HCT116 (cell line): ENCODE data around the gene KCND2. TPM values are rescaled to one million over a fixed set of nuclear protein-coding genes. Genes with fewer than 3 reads are reported as not detected.

Source experiments
- ATAC-seq: fragments of 200-7000 bp; cut with Tn5 transposase; 2 replicates; pipeline ENCODE4 v1.9.1; 2020; ENCODE audit warnings: mild to moderate bottlenecking, moderate library complexity
- BruUV-seq: library from RNA; stranded (reverse); fragments of 400-500 nt; replicated peaks from 2 replicates; lab custom pipeline; 2021; lab: Mats Ljungman, UMichigan
- CTCF ChIA-PET: fragments of 300-600 bp; sonication (Branson Sonifier 250); formaldehyde crosslinking; loops from one replicate; lab custom pipeline; 2021; ENCODE audit warnings: antibody characterized with exemption; lab: Charles Lee
- POLR2A ChIA-PET: fragments of 300-600, 350-600 bp; sonication (Branson Sonifier 250); formaldehyde crosslinking; loops from one replicate; lab custom pipeline; 2021; ENCODE audit warnings: antibody characterized with exemption; lab: Charles Lee
- RAD21 ChIA-PET, 2 experiments: fragments of 300-600 bp; sonication (Branson Sonifier 250); formaldehyde crosslinking; loops; one replicate each; lab custom pipeline; 2023; ENCODE audit warnings: low total read pairs in 2 of 2; ENCODE audit not compliant: uncharacterized antibody in 2 of 2, unreplicated experiment in 2 of 2, low non-redundant PET in 1 of 2; lab: Charles Lee
- DNase-seq: peaks from one replicate; pipeline ENCODE4 v3.0.0-alpha.2; 2010; ENCODE audit warnings: low read depth, low spot score
- H2AFZ ChIP-seq: fragments of 200-600 bp; shearing (Covaris generic), sonication (generic); 2 replicates; pipeline ENCODE4 v1.6.1; 2017; ENCODE audit warnings: low read depth, mixed run types, mixed read lengths, antibody characterized with exemption, low read length; ENCODE audit not compliant: poor library complexity, severe bottlenecking
- H3K27ac ChIP-seq: 2 replicates; pipeline ENCODE4 v1.5.1; 2012; ENCODE audit warnings: low read depth, low read length
- H3K27me3 ChIP-seq: fragments of 200-600 bp; sonication (generic); 2 replicates; pipeline ENCODE4 v1.6.1; 2016; ENCODE audit warnings: mixed run types, low read length, mixed read lengths; ENCODE audit not compliant: insufficient read depth
- H3K36me3 ChIP-seq, 2 experiments: fragments of 200-500 bp in 1 of 2; fragments of 200-600 bp in 1 of 2; sonication (Bioruptor generic) in 1 of 2; sonication (generic) in 1 of 2; 2 replicates each; pipeline versions ENCODE4 v1.5.1 to v1.6.1; 2014 to 2016; ENCODE audit warnings: low read length in 2 of 2, inconsistent platforms in 1 of 2, mixed read lengths in 1 of 2, mixed run types in 1 of 2; ENCODE audit not compliant: insufficient read depth in 2 of 2, control insufficient read depth in 1 of 2
- H3K4me1 ChIP-seq, 2 experiments: fragments of 200-600 bp in 1 of 2; sonication (generic) in 1 of 2; 2 replicates each; pipeline versions ENCODE4 v1.5.1 to v1.6.1; 2012 to 2017; ENCODE audit warnings: low read length in 2 of 2, inconsistent platforms in 1 of 2, mild to moderate bottlenecking in 1 of 2, mixed read lengths in 1 of 2, mixed run types in 1 of 2, moderate library complexity in 1 of 2; ENCODE audit not compliant: insufficient read depth in 2 of 2, control insufficient read depth in 1 of 2
- H3K4me2 ChIP-seq: fragments of 200-600 bp; sonication (generic); 2 replicates; pipeline ENCODE4 v1.6.1; 2017; ENCODE audit warnings: mixed run types, low read length, mixed read lengths
- H3K4me3 ChIP-seq, 2 experiments: fragments of 200-600 bp in 1 of 2; sonication (generic) in 1 of 2; replicated peaks in 1 of 2; 2 replicates each; pipeline ENCODE4 v1.5.1; 2011 to 2016; ENCODE audit warnings: low read length in 2 of 2, control low read depth in 1 of 2, low read depth in 1 of 2, mild to moderate bottlenecking in 1 of 2, mixed read lengths in 1 of 2, mixed run types in 1 of 2
- H3K79me2 ChIP-seq: fragments of 200-600 bp; sonication (generic); 2 replicates; pipeline ENCODE4 v1.6.1; 2017; ENCODE audit warnings: mild to moderate bottlenecking, mixed run types, low read length, moderate library complexity, mixed read lengths; ENCODE audit not compliant: insufficient read depth
- H3K9ac ChIP-seq: fragments of 200-600 bp; sonication (generic); 2 replicates; pipeline ENCODE4 v1.6.1; 2016; ENCODE audit warnings: low read length, mixed read lengths
- H3K9me2 ChIP-seq: fragments of 200-600 bp; sonication (generic), shearing (Covaris generic); 2 replicates; pipeline ENCODE4 v1.6.1; 2017; ENCODE audit warnings: mixed run types, mild to moderate bottlenecking, moderate library complexity; ENCODE audit not compliant: insufficient read depth
- H3K9me3 ChIP-seq, 2 experiments: fragments of 200-500 bp in 1 of 2; fragments of 200-600 bp in 1 of 2; sonication (Bioruptor generic) in 1 of 2; sonication (generic) in 1 of 2; 2 replicates each; pipeline ENCODE4 v1.6.1; 2014 to 2017; ENCODE audit warnings: low read length in 2 of 2, mixed read lengths in 2 of 2, inconsistent platforms in 1 of 2, low read depth in 1 of 2, mild to moderate bottlenecking in 1 of 2, mixed run types in 1 of 2, moderate library complexity in 1 of 2; ENCODE audit not compliant: control insufficient read depth in 1 of 2, insufficient read depth in 1 of 2
- H4K20me1 ChIP-seq: fragments of 200-600 bp; sonication (generic), shearing (Covaris generic); 2 replicates; pipeline ENCODE4 v1.6.1; 2017; ENCODE audit warnings: mixed run types, mild to moderate bottlenecking, moderate library complexity; ENCODE audit not compliant: insufficient read depth
- CBX3 ChIP-seq: IDR thresholded peaks from 2 replicates; pipeline ENCODE4 v1.6.1; 2012; ENCODE audit warnings: low read depth
- CEBPB ChIP-seq: IDR thresholded peaks from 2 replicates; pipeline ENCODE4 v1.6.1; 2012; ENCODE audit warnings: low read depth
- EGR1 ChIP-seq: IDR thresholded peaks from 2 replicates; pipeline ENCODE4 v1.6.1; 2012; ENCODE audit warnings: low read depth
- ELF1 ChIP-seq: IDR thresholded peaks from 2 replicates; pipeline ENCODE4 v1.6.1; 2012; ENCODE audit warnings: low read depth, borderline replicate concordance
- EZH2 ChIP-seq: fragments of 200-600 bp; sonication (generic); IDR thresholded peaks from 2 replicates; pipeline ENCODE4 v1.6.1; 2017; ENCODE audit warnings: antibody characterized with exemption, mixed run types
- FOSL1 ChIP-seq: IDR thresholded peaks from 2 replicates; pipeline ENCODE4 v1.6.1; 2012; ENCODE audit warnings: low read depth
- JUND ChIP-seq: IDR thresholded peaks from 2 replicates; pipeline ENCODE4 v1.6.1; 2012
- POLR2AphosphoS5 ChIP-seq: IDR thresholded peaks from 2 replicates; pipeline ENCODE4 v1.6.1; 2011; ENCODE audit warnings: mild to moderate bottlenecking, low read depth, low read length, moderate library complexity
- RAD21 ChIP-seq: IDR thresholded peaks from 2 replicates; pipeline ENCODE4 v1.6.1; 2012; ENCODE audit warnings: low read depth, mild to moderate bottlenecking
- SIN3A ChIP-seq: IDR thresholded peaks from 2 replicates; pipeline ENCODE4 v1.6.1; 2012; ENCODE audit warnings: low read depth
- SP1 ChIP-seq: IDR thresholded peaks from 2 replicates; pipeline ENCODE4 v1.6.1; 2012; ENCODE audit warnings: low read depth
- YY1 ChIP-seq: IDR thresholded peaks from 2 replicates; pipeline ENCODE4 v1.6.1; 2011; ENCODE audit warnings: low read length, low read depth, moderate library complexity, mild to moderate bottlenecking; ENCODE audit not compliant: insufficient replicate concordance; ENCODE audit errors: extremely low read depth
- ZBTB33 ChIP-seq: IDR thresholded peaks from 2 replicates; pipeline ENCODE4 v1.6.1; 2011; ENCODE audit warnings: mild to moderate bottlenecking, low read length, moderate library complexity; ENCODE audit not compliant: insufficient replicate concordance; ENCODE audit errors: extremely low read depth
- ZFX ChIP-seq: fragments of 450-650 bp; IDR thresholded peaks from 2 replicates; pipeline ENCODE4 v1.6.1; 2017
- intact Hi-C: fragments of 100-400 bp; cut with micrococcal nuclease; formaldehyde crosslinking; loops from 2 replicates; pipeline ENCODE4 v1.10.0; 2022
- total RNA-seq: library from RNA; stranded (reverse); gene quantifications from one replicate; pipeline ENCODE4 v1.2.1, GENCODE V29; 2021; ENCODE audit not compliant: unreplicated experiment
- TF ChIP-seq, protein P1 (sequence below): IDR thresholded peaks from 2 replicates; pipeline ENCODE4 v1.6.1; 2012; ENCODE audit warnings: low read depth

The KCND2 gene
- total RNA-seq, 1 experiment from 2014 or later = 0.05 TPM

GRCh38 chr7:120720317-120720716, 447.3 kb downstream of the KCND2 start:
- Histone ChIP-seq H3K9me2 (no peaks in the 10 kb centered on the region), H3K9me3 (no peaks in the 10 kb centered on the region), H3K4me2 (no peak overlapping the region), H2AFZ (no peak overlapping the region), H3K36me3 (no peaks in the 10 kb centered on the region), H3K79me2 (no peaks in the 10 kb centered on the region), H3K27ac (no peak overlapping the region), H3K27me3 (no peaks in the 10 kb centered on the region), H3K4me3 (no peak overlapping the region), H3K4me1 (no peaks in the 10 kb centered on the region), H3K9ac (no peak overlapping the region), H4K20me1 (no peaks in the 10 kb centered on the region)
- CTCF ChIA-PET = interaction anchor here (0.9 kb wide), 1 partner anchor 9 kb away, joined by 3 read pairs; no protein-coding TSS in a partner anchor
- no peak for DNase-seq
- RAD21 ChIA-PET = no interaction called here
- POLR2A ChIA-PET = no interaction called here
- TF ChIP-seq, protein P1, sequence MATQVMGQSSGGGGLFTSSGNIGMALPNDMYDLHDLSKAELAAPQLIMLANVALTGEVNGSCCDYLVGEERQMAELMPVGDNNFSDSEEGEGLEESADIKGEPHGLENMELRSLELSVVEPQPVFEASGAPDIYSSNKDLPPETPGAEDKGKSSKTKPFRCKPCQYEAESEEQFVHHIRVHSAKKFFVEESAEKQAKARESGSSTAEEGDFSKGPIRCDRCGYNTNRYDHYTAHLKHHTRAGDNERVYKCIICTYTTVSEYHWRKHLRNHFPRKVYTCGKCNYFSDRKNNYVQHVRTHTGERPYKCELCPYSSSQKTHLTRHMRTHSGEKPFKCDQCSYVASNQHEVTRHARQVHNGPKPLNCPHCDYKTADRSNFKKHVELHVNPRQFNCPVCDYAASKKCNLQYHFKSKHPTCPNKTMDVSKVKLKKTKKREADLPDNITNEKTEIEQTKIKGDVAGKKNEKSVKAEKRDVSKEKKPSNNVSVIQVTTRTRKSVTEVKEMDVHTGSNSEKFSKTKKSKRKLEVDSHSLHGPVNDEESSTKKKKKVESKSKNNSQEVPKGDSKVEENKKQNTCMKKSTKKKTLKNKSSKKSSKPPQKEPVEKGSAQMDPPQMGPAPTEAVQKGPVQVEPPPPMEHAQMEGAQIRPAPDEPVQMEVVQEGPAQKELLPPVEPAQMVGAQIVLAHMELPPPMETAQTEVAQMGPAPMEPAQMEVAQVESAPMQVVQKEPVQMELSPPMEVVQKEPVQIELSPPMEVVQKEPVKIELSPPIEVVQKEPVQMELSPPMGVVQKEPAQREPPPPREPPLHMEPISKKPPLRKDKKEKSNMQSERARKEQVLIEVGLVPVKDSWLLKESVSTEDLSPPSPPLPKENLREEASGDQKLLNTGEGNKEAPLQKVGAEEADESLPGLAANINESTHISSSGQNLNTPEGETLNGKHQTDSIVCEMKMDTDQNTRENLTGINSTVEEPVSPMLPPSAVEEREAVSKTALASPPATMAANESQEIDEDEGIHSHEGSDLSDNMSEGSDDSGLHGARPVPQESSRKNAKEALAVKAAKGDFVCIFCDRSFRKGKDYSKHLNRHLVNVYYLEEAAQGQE = no peak
- TF ChIP-seq SIN3A (no peak), POLR2AphosphoS5 (no peak), ZBTB33 (no peak), EGR1 (no peak), ELF1 (no peak), RAD21 (no peak), JUND (no peak), YY1 (no peak), CBX3 (no peak), EZH2 (no peak), FOSL1 (no peak), ZFX (no peak), CEBPB (no peak), SP1 (no peak)
- intact Hi-C loops = loop anchor here (10.0 kb wide), 2 partner anchors 786 to 1806 kb away; no protein-coding TSS in a partner anchor
- BruUV-seq = no TSS peak
- ATAC-seq = no peak
